Loucy (cell line): ENCODE results near the gene TEKT3.

Experiments
- CTCF ChIP-seq: fragments of 200-600 bp; sonication (generic); conservative IDR thresholded peaks from 2 replicates; pipeline ENCODE4 v1.5.1; 2014; ENCODE audit warnings: mild to moderate bottlenecking, antibody characterized with exemption, low read length
- EZH2phosphoT487 ChIP-seq: fragments of 200-600 bp; IDR thresholded peaks from 2 replicates; pipeline ENCODE4 v1.6.1; 2018; ENCODE audit warnings: antibody characterized with exemption, mild to moderate bottlenecking, moderate library complexity, borderline replicate concordance

GRCh38 chr17:15269087-15269779 is 72.2 kb downstream of the TEKT3 start:
- TF ChIP-seq CTCF (no peak), EZH2phosphoT487 (no peak)
